Activated gamma-delta T cell treated with Interleukin-2 at 50 U/mL for 16 hours (primary cell): ENCODE measurements around the gene CLCNKA.
"Not testable (repeated sequence)": the region's sequence is repeated elsewhere in the genome, so short reads cannot be mapped to it uniquely, and the experiment has no call there.

ENCODE experiments used
- DNase-seq: peaks from one replicate; pipeline ENCODE4 v3.0.0-alpha.2; 2020

Gene CLCNKA

DNA sequence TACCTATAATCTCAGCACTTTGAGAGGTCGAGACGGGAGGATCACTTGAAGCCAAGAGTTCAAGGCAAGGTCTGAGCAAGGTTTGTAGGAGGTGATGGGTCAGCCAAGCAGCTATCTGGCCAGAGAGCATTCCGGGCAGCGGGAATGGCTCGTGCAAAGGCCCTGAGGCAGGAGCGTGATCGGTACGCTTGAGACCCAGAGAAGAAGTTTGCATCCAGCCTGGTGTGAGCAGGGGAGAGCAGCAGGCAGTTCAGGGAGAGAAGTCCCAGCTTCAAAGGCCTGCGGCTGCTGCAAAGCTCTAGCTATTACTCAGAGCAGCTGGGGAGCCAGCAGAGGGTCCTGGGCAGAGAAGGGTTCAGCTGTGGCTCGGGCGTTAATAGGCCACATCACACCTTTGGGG is 22.9 kb upstream of the CLCNKA start:
- no peak for DNase-seq

GRCh38 chr1:16001274-16001673 is 20.6 kb upstream of the CLCNKA start:
- not testable (repeated sequence) for DNase-seq

DNA sequence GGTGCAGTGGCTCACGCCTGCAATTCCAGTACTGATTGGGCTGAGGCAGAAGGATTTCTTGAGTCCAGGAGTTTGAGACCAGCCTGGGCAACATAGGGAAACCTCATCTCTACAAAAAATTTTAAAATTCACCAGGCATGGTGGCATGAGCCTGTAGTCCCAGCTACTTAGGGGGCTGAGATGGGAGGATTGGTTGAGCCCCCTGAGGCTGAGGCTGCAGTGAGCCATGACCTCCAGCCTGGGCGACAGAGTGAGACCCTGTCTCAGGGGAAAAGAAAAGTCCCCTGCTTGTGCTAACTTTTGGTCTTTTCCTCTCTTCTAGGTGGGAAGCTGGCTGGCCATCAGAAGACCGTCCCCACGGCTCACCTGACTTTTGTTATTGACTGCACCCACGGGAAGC is 16.2 kb upstream of the CLCNKA start:
- DNase-seq = no peak

- DNase-seq = no peak
Observed at GRCh38 chr1:16006010-16006409, 15.8 kb upstream of the CLCNKA start.

- no peak for DNase-seq
Observed at GRCh38 chr1:16006552-16007485, 15.0 kb upstream of the CLCNKA start.

DNA sequence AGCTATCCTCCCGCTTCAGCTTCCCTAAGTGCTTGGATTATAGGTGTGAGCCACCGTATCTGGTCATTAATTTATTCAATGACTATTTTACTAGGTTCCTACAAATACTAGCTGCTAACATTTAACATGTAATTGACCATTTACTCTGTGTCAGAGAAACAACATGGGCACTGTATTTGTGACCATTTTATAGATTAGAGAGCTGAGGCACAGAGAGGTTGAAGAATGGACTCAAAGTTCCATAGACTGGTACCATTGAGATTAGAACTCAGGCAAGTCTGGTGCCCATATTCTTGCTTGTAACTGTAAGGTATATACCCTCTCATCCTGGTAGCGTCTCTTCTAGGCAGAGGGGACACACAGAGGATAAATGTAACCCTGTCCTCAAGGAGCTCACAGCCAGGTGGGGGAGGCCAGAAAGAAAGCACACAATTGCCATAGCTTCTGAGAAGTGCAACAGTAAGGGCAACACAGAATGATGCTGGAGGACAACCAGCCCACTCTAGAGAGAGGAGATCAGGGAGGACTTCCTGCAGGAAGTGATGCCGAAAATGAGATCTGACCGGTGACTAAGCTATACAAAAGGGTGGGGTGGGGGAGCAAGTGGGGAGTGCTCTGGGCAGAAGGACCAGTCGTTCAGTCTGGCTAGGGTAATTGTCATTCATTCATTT is 14.0 kb upstream of the CLCNKA start:
- DNase-seq = no peak

DNA sequence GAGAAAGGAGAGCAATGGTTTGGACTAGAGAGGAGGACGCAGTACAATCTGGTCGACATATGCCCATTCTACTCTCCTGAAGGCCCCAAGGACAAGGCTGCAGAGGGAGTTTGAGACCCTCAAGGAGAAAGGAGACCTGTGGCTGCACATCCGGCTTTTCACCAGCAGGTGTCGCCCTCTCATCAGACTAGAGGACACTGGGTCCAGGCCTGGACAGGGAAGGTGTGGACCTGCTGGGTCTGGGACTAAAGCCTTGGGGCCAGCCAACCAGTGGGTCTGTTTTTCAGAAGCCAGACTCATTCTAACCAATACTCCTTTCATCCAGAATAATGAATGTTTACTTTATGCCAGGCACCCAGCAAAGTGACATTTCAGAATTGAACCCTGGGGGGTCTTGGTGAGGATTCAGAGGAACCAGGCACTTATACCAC is 12.8 kb upstream of the CLCNKA start:
- peak; percentile 72 for DNase-seq

- DNase-seq = no peak
Observed at GRCh38 chr1:16009678-16010077, 12.2 kb upstream of the CLCNKA start.

- no peak for DNase-seq
Observed at GRCh38 chr1:16010837-16011236, 11.0 kb upstream of the CLCNKA start.

- no peak for DNase-seq
Observed at GRCh38 chr1:16011936-16012589, 9.8 kb upstream of the CLCNKA start.

- DNase-seq = no peak
Observed at GRCh38 chr1:16012590-16013219, 9.1 kb upstream of the CLCNKA start.

- DNase-seq = peak; percentile 31
Observed at GRCh38 chr1:16013220-16013907, 8.5 kb upstream of the CLCNKA start.

GRCh38 chr1:16013908-16014258 is 8.0 kb upstream of the CLCNKA start:
- no peak for DNase-seq

- DNase-seq = no peak
Observed at GRCh38 chr1:16014509-16015482, 7.0 kb upstream of the CLCNKA start.

DNA sequence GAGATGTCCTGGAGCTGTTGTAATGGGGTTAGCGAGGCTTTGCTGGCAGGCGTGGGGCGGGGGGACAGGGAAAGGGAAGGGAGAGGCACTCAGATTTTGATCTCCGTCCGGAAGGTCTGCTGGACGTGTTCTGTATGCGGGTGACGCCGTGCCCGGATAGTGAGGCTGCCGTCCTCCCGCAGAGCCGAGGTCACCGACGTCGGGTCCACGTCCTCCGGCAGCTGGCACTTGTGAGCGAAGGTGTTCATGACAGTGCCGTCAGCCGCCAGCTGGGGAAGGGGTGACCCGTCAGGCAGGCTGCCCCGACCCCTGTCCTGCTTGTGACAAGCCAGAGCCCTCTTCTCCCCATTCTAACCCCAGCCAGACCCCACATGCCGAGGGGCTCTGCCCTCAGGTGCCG is 6.3 kb upstream of the CLCNKA start:
- no peak for DNase-seq

DNA sequence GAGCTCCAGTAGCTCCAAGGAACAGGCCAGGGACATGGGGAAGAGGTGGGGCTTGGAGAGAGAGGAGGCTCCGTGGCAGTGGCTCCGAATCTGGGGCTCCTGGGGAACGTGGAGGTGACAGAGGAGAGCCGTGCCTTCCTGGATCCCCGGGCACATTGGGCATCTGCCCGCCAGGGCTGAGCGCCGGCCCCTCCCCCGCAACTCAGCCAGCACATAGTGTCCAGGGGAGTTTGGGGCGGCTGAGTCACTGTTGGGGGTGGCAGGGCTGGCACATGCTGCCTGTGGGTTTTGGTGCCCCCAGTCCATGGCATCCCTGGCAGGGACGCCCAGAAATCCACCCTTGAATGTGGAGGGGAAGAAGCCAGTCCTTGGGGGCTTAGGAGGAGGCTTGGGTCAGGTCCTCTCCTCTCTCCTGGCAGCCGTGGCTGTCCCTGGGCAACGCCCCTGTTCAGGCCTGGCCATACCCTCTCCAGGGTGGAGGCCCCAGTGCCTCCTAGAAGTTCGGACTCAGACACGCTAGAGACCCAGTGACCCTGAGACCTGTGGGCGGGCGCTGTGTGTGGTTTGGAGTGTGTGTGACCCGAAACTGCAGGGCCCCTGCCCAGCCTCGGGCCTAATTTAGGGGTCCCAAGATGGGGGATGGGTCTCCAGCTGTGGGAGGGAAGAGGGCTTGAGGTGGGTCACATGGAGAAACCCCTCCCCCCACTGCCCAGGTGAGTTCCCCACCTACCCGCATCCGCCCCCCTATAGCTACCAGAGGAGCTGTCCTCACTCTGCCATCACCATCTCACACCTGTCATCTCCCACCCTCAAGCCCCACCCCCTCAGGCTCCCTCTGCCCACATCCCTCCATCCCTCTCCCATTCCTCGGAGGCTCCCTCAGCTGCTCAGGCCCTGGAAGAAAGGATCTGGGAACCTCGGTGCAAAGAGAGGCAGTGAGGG is 5.6 kb upstream of the CLCNKA start:
- no peak for DNase-seq

- DNase-seq = no peak
Observed at GRCh38 chr1:16017076-16017460, 4.8 kb upstream of the CLCNKA start.

GRCh38 chr1:16017461-16018303 is 4.2 kb upstream of the CLCNKA start, which contains the start of gene HSPB7:
HSPB7 (minus strand) TSS chr1:16018043; CDS start chr1:16017963, 80 bp downstream.
- DNase-seq = no peak

- DNase-seq = no peak
Observed at GRCh38 chr1:16018308-16018707, 3.5 kb upstream of the CLCNKA start.
